H1 (cell line): ENCODE results near the gene PINK1. TPM values are rescaled to one million over a fixed set of nuclear protein-coding genes. Genes with fewer than 3 reads are reported as not detected.
A peak's percentile ranks its signal among the peaks of the same experiment; 100 is the strongest.

Source experiments
- CTCF ChIA-PET: fragments of 300-600 bp; sonication (Branson Sonifier 250); formaldehyde crosslinking; loops from one replicate; lab custom pipeline; 2021; ENCODE audit not compliant: partially characterized antibody; lab: Charles Lee
- POLR2A ChIA-PET: fragments of 300-600 bp; sonication (Branson Sonifier 250); formaldehyde crosslinking; loops from one replicate; lab custom pipeline; 2021; ENCODE audit warnings: inconsistent platforms; ENCODE audit not compliant: partially characterized antibody; lab: Charles Lee
- DNase-seq, 2 experiments: peaks; one replicate each; pipeline versions ENCODE4 v3.0.0 to v3.0.0-alpha.2; 2010 to 2022; ENCODE audit warnings: low spot score in 2 of 2, low read depth in 1 of 2, mixed read lengths in 1 of 2
- FAIRE-seq: peaks from 2 replicates; lab custom pipeline; 2011; peaks lifted over from hg19 to GRCh38; lab: Jason Lieb, UNC
- H2AFZ ChIP-seq: 2 replicates; pipeline ENCODE4 v1.8.1; 2012; ENCODE audit warnings: low read length, inconsistent platforms
- H2AK5ac ChIP-seq: 2 replicates; pipeline ENCODE4 v1.6.1; 2013; ENCODE audit warnings: low read depth, low read length
- H2BK120ac ChIP-seq: replicated peaks from 2 replicates; pipeline ENCODE3; 2013; ENCODE audit warnings: low read depth, low read length, inconsistent platforms
- H2BK12ac ChIP-seq: 2 replicates; pipeline ENCODE4 v1.6.1; 2013; ENCODE audit warnings: low read depth, low read length
- H2BK15ac ChIP-seq: 2 replicates; pipeline ENCODE4 v1.6.1; 2013; ENCODE audit warnings: low read length
- H2BK20ac ChIP-seq: 2 replicates; pipeline ENCODE4 v1.6.1; 2013; ENCODE audit warnings: low read length
- H2BK5ac ChIP-seq: 2 replicates; pipeline ENCODE4 v1.6.1; 2013; ENCODE audit warnings: low read depth, low read length
- H3K14ac ChIP-seq: 2 replicates; pipeline ENCODE4 v1.6.1; 2013; ENCODE audit warnings: inconsistent platforms; ENCODE audit not compliant: insufficient read length
- H3K18ac ChIP-seq: 2 replicates; pipeline ENCODE4 v1.6.1; 2013; ENCODE audit warnings: low read length; ENCODE audit errors: extremely low read depth
- H3K23ac ChIP-seq: 2 replicates; pipeline ENCODE4 v1.6.1; 2013; ENCODE audit warnings: inconsistent platforms; ENCODE audit not compliant: insufficient read length
- H3K23me2 ChIP-seq: 2 replicates; pipeline ENCODE4 v1.6.1; 2013; ENCODE audit warnings: low read depth, low read length
- H3K27ac ChIP-seq: 2 replicates; pipeline ENCODE4 v1.6.1; 2011; ENCODE audit warnings: low read depth, low read length, inconsistent platforms
- H3K27me3 ChIP-seq, 4 experiments: replicated peaks in 1 of 4; 1 replicate in 1 of 4; 2 replicates in 3 of 4; pipeline versions ENCODE4 v1.6.1 to v1.8.1; 2011 to 2013; ENCODE audit warnings: low read length in 3 of 4, mild to moderate bottlenecking in 3 of 4, inconsistent platforms in 2 of 4, mixed read lengths in 2 of 4, moderate library complexity in 1 of 4; ENCODE audit not compliant: control insufficient read depth in 3 of 4, insufficient read depth in 3 of 4; ENCODE audit errors: extremely low read depth in 1 of 4
- H3K36me3 ChIP-seq, 4 experiments: 2 replicates each; pipeline versions ENCODE4 v1.6.1 to v1.8.1; 2011 to 2013; ENCODE audit warnings: mild to moderate bottlenecking in 4 of 4, low read length in 3 of 4, moderate library complexity in 2 of 4, control low read depth in 1 of 4, inconsistent platforms in 1 of 4; ENCODE audit not compliant: insufficient read depth in 4 of 4, control insufficient read depth in 2 of 4
- H3K4ac ChIP-seq: replicated peaks from 2 replicates; pipeline ENCODE3; 2013; ENCODE audit warnings: low read length, low read depth, mixed read lengths, inconsistent platforms; ENCODE audit not compliant: insufficient read length
- H3K4me1 ChIP-seq, 4 experiments: replicated peaks in 1 of 4; 1 replicate in 1 of 4; 2 replicates in 3 of 4; pipeline versions ENCODE4 v1.6.1 to v1.8.1; 2011 to 2013; ENCODE audit warnings: low read length in 3 of 4, inconsistent platforms in 2 of 4, mixed read lengths in 1 of 4; ENCODE audit not compliant: insufficient read depth in 4 of 4, control insufficient read depth in 3 of 4
- H3K4me2 ChIP-seq, 2 experiments: 2 replicates each; pipeline versions ENCODE4 v1.6.1 to v1.8.1; 2011 to 2013; ENCODE audit warnings: low read depth in 2 of 2, low read length in 2 of 2, control low read depth in 1 of 2, inconsistent platforms in 1 of 2, mild to moderate bottlenecking in 1 of 2; ENCODE audit not compliant: insufficient read depth in 1 of 2
- H3K4me3 ChIP-seq, 4 experiments: fragments of 200-600, 300-600 bp in 1 of 4; sonication (generic), shearing (Covaris generic), sonication (Bioruptor Twin) in 1 of 4; 2 replicates each; pipeline versions ENCODE4 v1.5.1 to v1.8.1; 2011 to 2016; ENCODE audit warnings: low read length in 4 of 4, low read depth in 3 of 4, control low read depth in 2 of 4, inconsistent platforms in 2 of 4, mild to moderate bottlenecking in 2 of 4, mixed read lengths in 1 of 4, moderate library complexity in 1 of 4; ENCODE audit not compliant: insufficient read depth in 2 of 4; ENCODE audit errors: extremely low read depth in 1 of 4
- H3K56ac ChIP-seq: replicated peaks from 2 replicates; pipeline ENCODE3; 2013; ENCODE audit warnings: low read depth, mild to moderate bottlenecking, mixed read lengths, low read length, inconsistent platforms; ENCODE audit not compliant: insufficient read length
- H3K79me1 ChIP-seq: 2 replicates; pipeline ENCODE4 v1.6.1; 2013; ENCODE audit warnings: low read depth, low read length, control low read depth
- H3K79me2 ChIP-seq, 2 experiments: 2 replicates each; pipeline versions ENCODE4 v1.6.1 to v1.8.1; 2012 to 2013; ENCODE audit warnings: low read length in 2 of 2, mild to moderate bottlenecking in 2 of 2, inconsistent platforms in 1 of 2; ENCODE audit not compliant: insufficient read depth in 2 of 2, control insufficient read depth in 1 of 2
- H3K9ac ChIP-seq, 4 experiments: replicated peaks in 1 of 4; 1 replicate in 1 of 4; 2 replicates in 3 of 4; pipeline versions ENCODE4 v1.6.1 to v1.8.1; 2011 to 2013; ENCODE audit warnings: low read depth in 3 of 4, low read length in 3 of 4, control low read depth in 2 of 4, mild to moderate bottlenecking in 2 of 4, moderate library complexity in 2 of 4, inconsistent platforms in 1 of 4; ENCODE audit errors: extremely low read depth in 1 of 4
- H3K9me3 ChIP-seq, 2 experiments: 2 replicates each; pipeline versions ENCODE4 v1.6.1 to v1.8.1; 2012 to 2013; ENCODE audit warnings: mild to moderate bottlenecking in 2 of 2, moderate library complexity in 2 of 2, control low read depth in 1 of 2, inconsistent platforms in 1 of 2, low read depth in 1 of 2, low read length in 1 of 2, mixed read lengths in 1 of 2; ENCODE audit not compliant: insufficient read depth in 2 of 2
- H4K20me1 ChIP-seq, 2 experiments: replicated peaks in 1 of 2; 2 replicates each; pipeline versions ENCODE3 to v1.8.1; 2011 to 2013; ENCODE audit warnings: inconsistent platforms in 2 of 2, low read length in 2 of 2, mild to moderate bottlenecking in 1 of 2; ENCODE audit not compliant: insufficient read depth in 2 of 2, control insufficient read depth in 1 of 2
- H4K5ac ChIP-seq: 2 replicates; pipeline ENCODE4 v1.6.1; 2013; ENCODE audit warnings: low read length, low read depth, mixed read lengths, inconsistent platforms; ENCODE audit not compliant: insufficient read length
- H4K8ac ChIP-seq: 2 replicates; pipeline ENCODE4 v1.8.0; 2013; ENCODE audit warnings: mild to moderate bottlenecking, moderate library complexity, low read length, inconsistent platforms; ENCODE audit not compliant: insufficient read depth; ENCODE audit errors: extremely low read depth
- H4K91ac ChIP-seq: replicated peaks from 2 replicates; pipeline ENCODE3; 2013; ENCODE audit warnings: low read length, mixed read lengths, inconsistent platforms; ENCODE audit not compliant: insufficient read length
- CEBPB ChIP-seq: IDR thresholded peaks from 2 replicates; pipeline ENCODE4 v1.6.1; 2012; ENCODE audit warnings: low read depth, low read length
- POU5F1 ChIP-seq: IDR thresholded peaks from 2 replicates; pipeline ENCODE4 v1.6.1; 2011; ENCODE audit warnings: low read depth, mild to moderate bottlenecking, low read length, moderate library complexity
- WGBS, 2 experiments: shearing (Covaris generic) in 1 of 2; methylation state at CpG; one replicate each; pipeline versions ENCODE4 v1.1.6 to v1.1.7; 2013 to 2015; ENCODE audit warnings: low lambda C conversion rate in 2 of 2, mixed read lengths in 2 of 2, inconsistent platforms in 1 of 2, low coverage in 1 of 2, missing lambda C conversion rate in 1 of 2; ENCODE audit not compliant: insufficient replicate concordance in 2 of 2, insufficient coverage in 1 of 2, insufficient read length in 1 of 2; ENCODE audit errors: extremely low coverage in 1 of 2, missing lambda C conversion rate in 1 of 2; 5-methylcytosine and 5-hydroxymethylcytosine counted together
- polyA plus RNA-seq, 7 experiments: library from polyadenylated mRNA; depleted of rRNA in 3 of 7; stranded (reverse) in 5 of 7; unstranded in 2 of 7; fragments of >200 nt in 5 of 7; fragments of 200-250 nt in 2 of 7; gene quantifications; 1 replicate in 5 of 7; 2 replicates in 1 of 7; 4 replicates in 1 of 7; pipeline versions ENCODE4 v1.2.1 to v1.2.3, GENCODE V29; 2011 to 2013; ENCODE audit warnings: missing spikeins in 2 of 7, mixed read lengths in 2 of 7
- total RNA-seq: library from RNA; stranded (reverse); fragmentation: NEBNext Ultra II Directional; extraction: Animal tissue kit (Norgen Biotek cat#: 25700); gene quantifications from 2 replicates; pipeline ENCODE4 v1.2.1, GENCODE V29; 2021

The PINK1 gene
- total and polyA plus RNA-seq, 2 of the 8 experiments (the other 6 are each of a cell fraction or from before 2014, with no cell fraction given), result 16.1 to 19.3 TPM

GRCh38 chr1:20641975-20642374, 8.7 kb downstream of the PINK1 start:
- Histone ChIP-seq H3K4ac (no peak overlapping the region), H2BK12ac (0 out of 2 replicates have a peak overlapping the region, but pooled peaks have one; percentile 5), H2BK120ac (no peak overlapping the region), H3K4me1 (peaks cover 0 to 5% (median 3%) of the 10 kb centered on the region in 4 experiments; a peak in 3 of 7 replicates), H2BK20ac (no peak overlapping the region), H3K4me2 (peak overlapping the region in 1 of 2 experiments; percentile 30; a peak in 3 of 4 replicates), H2AK5ac (no peak overlapping the region), H3K27ac (no peak overlapping the region), H3K14ac (no peak overlapping the region), H3K18ac (no peak overlapping the region), H3K9ac (no peak overlapping the region), H3K4me3 (no peak overlapping the region), H3K23ac (no peak overlapping the region), H3K79me1 (no peaks in the 10 kb centered on the region), H3K56ac (no peak overlapping the region), H3K36me3 (peaks cover 0 to 6% (median 0%) of the 10 kb centered on the region in 4 experiments; a peak in 3 of 8 replicates), H4K91ac (no peak overlapping the region), H4K8ac (peak overlapping the region; percentile 41), H4K20me1 (peaks cover 1 to 3% of the 10 kb centered on the region in 2 experiments), H2AFZ (no peak overlapping the region), H2BK5ac (no peak overlapping the region), H4K5ac (no peak overlapping the region), H3K23me2 (no peaks in the 10 kb centered on the region), H2BK15ac (no peak overlapping the region), H3K27me3 (no peaks in the 10 kb centered on the region), H3K9me3 (no peaks in the 10 kb centered on the region), H3K79me2 (no peaks in the 10 kb centered on the region)
- CTCF ChIA-PET, result interaction anchor here (0.8 to 8.2 kb wide), 19 partner anchors 8 to 554 kb away, joined by 3 to 85 read pairs (median 4); partner anchors contain the start of genes FAM43B and PINK1
- DNase-seq (no peak), FAIRE-seq (no peak)
- WGBS, 2 experiments, result 66% methylated on average over 10 of the region's 10 CpGs; no CpG with 5 or more reads in 1 of the 2 experiments
- POLR2A ChIA-PET, result interaction anchor here (0.6 to 2.0 kb wide), 6 partner anchors 8 to 67 kb away, joined by 3 to 11 read pairs (median 4); partner anchors contain the start of gene DDOST
- TF ChIP-seq CEBPB, result no peak
- peak; percentile 18; the same call in 1 of the 2 replicates for TF ChIP-seq POU5F1
